Vagina (tissue), 2 donors: ENCODE measurements around the gene SUPT7L. TPM values are rescaled to one million over a fixed set of nuclear protein-coding genes. Genes with fewer than 3 reads are reported as not detected.
"Not testable (repeated sequence)": the region's sequence is repeated elsewhere in the genome, so short reads cannot be mapped to it uniquely, and the experiment has no call there.

Experiments
- DNase-seq, 2 donors: peaks; one replicate each; pipeline ENCODE4 v3.0.0-alpha.2; 2017; ENCODE audit errors: extremely low spot score in 2 of 2
- H3K27ac ChIP-seq: fragments of 200-600 bp; sonication (generic); one replicate; pipeline ENCODE4 v1.5.1; 2019
- H3K27me3 ChIP-seq: fragments of 200-600 bp; sonication (generic); one replicate; pipeline ENCODE4 v1.5.1; 2019
- H3K36me3 ChIP-seq, 2 donors: fragments of 200-600 bp; sonication (generic); one replicate each; pipeline ENCODE4 v1.5.1; 2017 to 2019
- H3K4me1 ChIP-seq: fragments of 200-600 bp; sonication (generic); one replicate; pipeline ENCODE4 v1.5.1; 2019
- H3K4me3 ChIP-seq, 2 donors: fragments of 200-600 bp; sonication (generic); 1 replicate in 1 of 2; 2 replicates in 1 of 2; pipeline ENCODE4 v1.5.1; 2016 to 2019
- H3K9me3 ChIP-seq: fragments of 200-600 bp; sonication (generic); one replicate; pipeline ENCODE4 v1.5.1; 2019
- POLR2A ChIP-seq, 2 donors: fragments of 450-650 bp; IDR thresholded peaks; one replicate each; pipeline ENCODE4 v1.6.1; 2017; ENCODE audit warnings: antibody characterized with exemption in 2 of 2, mild to moderate bottlenecking in 2 of 2, moderate library complexity in 2 of 2
- POLR2AphosphoS5 ChIP-seq, 2 donors: sonication (generic); formaldehyde crosslinking; IDR thresholded peaks; one replicate each; pipeline ENCODE4 v1.9.0; 2017; ENCODE audit warnings: antibody characterized with exemption in 2 of 2, mild to moderate bottlenecking in 2 of 2, low read depth in 1 of 2; ENCODE audit not compliant: insufficient read depth in 1 of 2
- intact Hi-C: fragments of 100-400 bp; cut with DNase I; formaldehyde crosslinking; loops from one replicate; pipeline ENCODE4 v1.15.1; 2023
- total RNA-seq: library from RNA; depleted of rRNA; stranded (reverse); fragments of >200 nt; gene quantifications from one replicate; pipeline ENCODE4 v1.2.3, GENCODE V29; 2016
- TF ChIP-seq, protein P1 (sequence below), 3 experiments: fragments of 450-650 bp in 2 of 3; fragments of 200-600 bp in 1 of 3; sonication (generic) in 1 of 3; IDR thresholded peaks; one replicate each; pipeline ENCODE4 v1.5.1; 2017 to 2019; ENCODE audit warnings: antibody characterized with exemption in 3 of 3, mild to moderate bottlenecking in 2 of 3, moderate library complexity in 2 of 3

The SUPT7L gene
- total RNA-seq, 1 donor from 2014 or later = 26.5 TPM

GRCh38 chr2:27638709-27639108 is 24.7 kb downstream of the SUPT7L start:
- intact Hi-C loops = no loop called here
- H3K9me3 ChIP-seq = no peaks in the 10 kb centered on the region
- no peak overlapping the region for H3K4me3 ChIP-seq
- H3K36me3 ChIP-seq = peaks cover 8 to 80% of the 10 kb centered on the region in 2 donors
- DNase-seq = no peak
- H3K27me3 ChIP-seq = no peaks in the 10 kb centered on the region
- no peak overlapping the region for H3K27ac ChIP-seq
- no peak for TF ChIP-seq POLR2A (IDR thresholded peaks at IDR 0.05)
- TF ChIP-seq, protein P1, sequence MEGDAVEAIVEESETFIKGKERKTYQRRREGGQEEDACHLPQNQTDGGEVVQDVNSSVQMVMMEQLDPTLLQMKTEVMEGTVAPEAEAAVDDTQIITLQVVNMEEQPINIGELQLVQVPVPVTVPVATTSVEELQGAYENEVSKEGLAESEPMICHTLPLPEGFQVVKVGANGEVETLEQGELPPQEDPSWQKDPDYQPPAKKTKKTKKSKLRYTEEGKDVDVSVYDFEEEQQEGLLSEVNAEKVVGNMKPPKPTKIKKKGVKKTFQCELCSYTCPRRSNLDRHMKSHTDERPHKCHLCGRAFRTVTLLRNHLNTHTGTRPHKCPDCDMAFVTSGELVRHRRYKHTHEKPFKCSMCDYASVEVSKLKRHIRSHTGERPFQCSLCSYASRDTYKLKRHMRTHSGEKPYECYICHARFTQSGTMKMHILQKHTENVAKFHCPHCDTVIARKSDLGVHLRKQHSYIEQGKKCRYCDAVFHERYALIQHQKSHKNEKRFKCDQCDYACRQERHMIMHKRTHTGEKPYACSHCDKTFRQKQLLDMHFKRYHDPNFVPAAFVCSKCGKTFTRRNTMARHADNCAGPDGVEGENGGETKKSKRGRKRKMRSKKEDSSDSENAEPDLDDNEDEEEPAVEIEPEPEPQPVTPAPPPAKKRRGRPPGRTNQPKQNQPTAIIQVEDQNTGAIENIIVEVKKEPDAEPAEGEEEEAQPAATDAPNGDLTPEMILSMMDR (IDR thresholded peaks at IDR 0.05) = no peak
- no peak for TF ChIP-seq POLR2AphosphoS5 (IDR thresholded peaks at IDR 0.05; ENCODE audit: insufficient read depth in 1 of 2, low read depth in 1 of 2)
- H3K4me1 ChIP-seq = no peaks in the 10 kb centered on the region

DNA sequence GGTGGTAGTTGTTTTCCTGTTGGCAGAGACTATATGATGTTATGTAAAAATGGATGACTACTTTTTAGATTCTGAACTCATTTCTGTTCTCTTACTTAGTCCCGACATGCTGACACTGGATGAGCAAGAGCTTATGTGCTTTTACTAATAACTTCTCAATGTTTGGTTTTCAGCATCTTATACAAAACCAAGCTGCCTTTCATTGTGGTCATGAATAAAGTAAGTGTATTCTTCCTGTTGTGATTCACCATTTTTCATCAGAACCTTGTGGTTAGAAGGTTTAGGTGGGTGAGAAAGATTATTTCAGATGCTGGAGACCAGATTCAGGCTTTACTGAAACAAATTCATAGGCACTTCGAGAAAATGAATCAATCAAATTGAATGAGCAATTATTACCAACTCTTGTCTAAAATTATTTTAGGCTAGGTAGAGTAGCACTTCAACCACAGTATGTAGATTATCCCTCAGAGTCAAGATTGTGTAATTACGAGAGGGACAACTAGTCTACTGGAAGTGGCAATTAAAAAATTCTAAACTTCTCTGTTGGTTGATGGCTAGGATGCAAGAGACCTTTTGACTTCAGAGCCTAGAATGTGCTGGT is 25.3 kb downstream of the SUPT7L start:
- H3K27me3 ChIP-seq = no peaks in the 10 kb centered on the region
- no peak overlapping the region for H3K4me3 ChIP-seq
- intact Hi-C loops = no loop called here
- TF ChIP-seq POLR2A (IDR thresholded peaks at IDR 0.05) (no peak), POLR2AphosphoS5 (IDR thresholded peaks at IDR 0.05; ENCODE audit: insufficient read depth in 1 of 2, low read depth in 1 of 2) (no peak)
- TF ChIP-seq, protein P1 (IDR thresholded peaks at IDR 0.05) = no peak
- peaks cover 8 to 85% of the 10 kb centered on the region in 2 donors for H3K36me3 ChIP-seq
- no peaks in the 10 kb centered on the region for H3K4me1 ChIP-seq
- no peak overlapping the region for H3K27ac ChIP-seq
- no peaks in the 10 kb centered on the region for H3K9me3 ChIP-seq
- DNase-seq = no peak

DNA sequence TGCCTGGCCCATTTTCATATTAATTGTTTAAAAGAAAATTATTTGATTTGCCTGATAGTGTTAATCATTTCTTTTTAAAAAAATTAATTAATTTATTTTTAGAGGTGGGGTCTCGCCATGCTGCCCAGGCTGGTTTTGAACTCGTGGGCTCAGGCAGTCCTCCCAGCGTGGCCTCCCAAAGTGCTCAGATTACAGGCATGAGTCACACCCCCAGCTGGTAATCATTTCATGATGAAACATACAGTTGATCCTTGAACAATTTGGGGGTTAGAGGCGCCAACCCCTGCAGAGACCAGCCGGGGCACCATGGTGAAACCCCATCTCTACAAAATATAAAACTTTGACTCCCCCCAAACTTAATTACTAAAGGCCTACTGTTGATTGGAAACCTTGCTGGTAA is 26.6 kb downstream of the SUPT7L start:
- Histone ChIP-seq H3K27me3 (no peaks in the 10 kb centered on the region), H3K4me3 (no peak overlapping the region), H3K27ac (no peak overlapping the region), H3K36me3 (peaks cover 8 to 85% of the 10 kb centered on the region in 2 donors), H3K4me1 (no peaks in the 10 kb centered on the region), H3K9me3 (no peaks in the 10 kb centered on the region)
- TF ChIP-seq, protein P1 (IDR thresholded peaks at IDR 0.05) = no peak
- no peak for TF ChIP-seq POLR2A (IDR thresholded peaks at IDR 0.05)
- no peak for TF ChIP-seq POLR2AphosphoS5 (IDR thresholded peaks at IDR 0.05; ENCODE audit: insufficient read depth in 1 of 2, low read depth in 1 of 2)
- DNase-seq = no peak
- intact Hi-C loops = no loop called here

- Histone ChIP-seq H3K4me1 (peaks cover 17% of the 10 kb centered on the region), H3K27me3 (no peaks in the 10 kb centered on the region), H3K4me3 (no peak overlapping the region), H3K27ac (no peak overlapping the region), H3K9me3 (no peaks in the 10 kb centered on the region), H3K36me3 (peaks cover 8 to 63% of the 10 kb centered on the region in 2 donors)
- intact Hi-C loops = no loop called here
- DNase-seq = no peak
- TF ChIP-seq POLR2A (IDR thresholded peaks at IDR 0.05) (no peak), POLR2AphosphoS5 (IDR thresholded peaks at IDR 0.05; ENCODE audit: insufficient read depth in 1 of 2, low read depth in 1 of 2) (no peak)
- TF ChIP-seq, protein P1 (IDR thresholded peaks at IDR 0.05) = no peak
These were observed 29.1 kb downstream of the SUPT7L start for GRCh38 chr2:27634291-27634690.

DNA sequence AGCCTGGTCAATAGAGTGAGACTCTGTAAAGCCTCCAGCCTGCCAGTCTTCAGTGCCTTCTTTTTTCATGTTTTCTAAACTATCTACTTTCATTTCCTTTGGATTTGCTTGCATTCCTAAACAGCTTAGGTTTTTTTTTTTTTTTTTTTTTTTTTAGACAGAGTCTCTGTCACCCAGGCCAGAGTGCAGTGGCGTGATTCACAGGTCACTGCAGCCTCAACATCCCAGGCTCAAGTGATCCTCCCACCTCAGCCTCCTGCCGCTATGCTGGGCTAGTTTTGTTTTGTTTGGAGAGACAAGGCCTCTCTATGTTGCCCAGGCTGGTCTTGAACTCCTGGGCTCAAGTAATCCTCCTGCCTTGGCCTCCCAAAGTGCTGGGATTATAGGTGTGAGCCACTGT is 33.2 kb downstream of the SUPT7L start:
- H3K27me3 ChIP-seq, H3K27ac ChIP-seq, H3K4me3 ChIP-seq, DNase-seq, H3K9me3 ChIP-seq, intact Hi-C loops: not testable (repeated sequence)
- Histone ChIP-seq H3K4me1 (peaks cover 26% of the 10 kb centered on the region), H3K36me3 (peaks cover 0 to 29% of the 10 kb centered on the region in 2 donors)
